ENCODE data around the gene MICOS13. TPM values are rescaled to one million over a fixed set of nuclear protein-coding genes. Genes with fewer than 3 reads are reported as not detected.

Gene MICOS13
- polyA plus RNA-seq, 1 of the 3 experiments (the other 2 are of a cell fraction), result 112 TPM

- no peak overlapping the region for H3K4me3 ChIP-seq (ENCODE audit: low read depth in 2 of 2, low read length in 1 of 2)
- H3K79me2 ChIP-seq (ENCODE audit: insufficient read depth), result peaks cover 100% of the 10 kb centered on the region
- H3K9me2 ChIP-seq, result no peaks in the 10 kb centered on the region
- peaks cover 14% of the 10 kb centered on the region for H3F3A ChIP-seq (replicated peaks; ENCODE audit: insufficient read depth)
- no peak overlapping the region for H2AFZ ChIP-seq (ENCODE audit: low read depth)
- H3K4me2 ChIP-seq, result no peak overlapping the region
- peaks cover 92% of the 10 kb centered on the region for H4K20me1 ChIP-seq (ENCODE audit: insufficient read depth)
- TF ChIP-seq USF1 (IDR thresholded peaks at IDR 0.05; ENCODE audit: borderline replicate concordance, low read depth) (no peak), RCOR1 (IDR thresholded peaks at IDR 0.05; ENCODE audit: low read length) (no peak), ELF1 (IDR thresholded peaks at IDR 0.05) (no peak), SIN3A (IDR thresholded peaks at IDR 0.05; ENCODE audit: borderline replicate concordance, low read depth, low read length) (no peak), CHD2 (IDR thresholded peaks at IDR 0.05; ENCODE audit: low read length, partially characterized antibody) (no peak), NRF1 (IDR thresholded peaks at IDR 0.05; ENCODE audit: low read depth, low read length) (no peak), YY1 (IDR thresholded peaks at IDR 0.05; ENCODE audit: low read depth) (no peak), SMC3 (IDR thresholded peaks at IDR 0.05; ENCODE audit: low read depth, low read length) (no peak), REST (IDR thresholded peaks at IDR 0.05; ENCODE audit: low read depth, low read length) (no peak), TAF1 (IDR thresholded peaks at IDR 0.05; ENCODE audit: borderline replicate concordance, low read depth, low read length) (no peak), RFX5 (IDR thresholded peaks at IDR 0.05; ENCODE audit: low read length) (no peak)
- POLR2A ChIA-PET, result interaction anchor here (0.6 kb wide), 1 partner anchor 20 kb away, joined by 5 read pairs; no protein-coding TSS in a partner anchor
- CTCF ChIA-PET, result no interaction called here
- no peak for DNase-seq
- H3K9me3 ChIP-seq, result no peaks in the 10 kb centered on the region
- H3K36me3 ChIP-seq (replicated peaks in 1 of 2; ENCODE audit: control insufficient read depth in 1 of 2, insufficient read depth in 2 of 2, low read length in 1 of 2), result peaks cover 11 to 16% of the 10 kb centered on the region in 2 experiments
- H3K9ac ChIP-seq, result no peak overlapping the region
- H3K4me1 ChIP-seq (ENCODE audit: control insufficient read depth in 1 of 2, insufficient read depth in 2 of 2, low read depth in 1 of 2, low read length in 1 of 2), result peaks cover 0 to 3% of the 10 kb centered on the region in 2 experiments; a peak in 1 of 4 replicates
- 96% methylated on average over 1 of the region's 1 CpG for whole genome bisulfite sequencing (ENCODE audit: low lambda C conversion rate)
- no peaks in the 10 kb centered on the region for H3K27me3 ChIP-seq (ENCODE audit: insufficient read depth)
- no peak overlapping the region for H3K27ac ChIP-seq (ENCODE audit: low read depth in 2 of 2, low read length in 1 of 2)
These were observed 42.3 kb downstream of the MICOS13 start for GRCh38 chr19:5637971-5638370.

- H3K9me2 ChIP-seq, result no peaks in the 10 kb centered on the region
- no peaks in the 10 kb centered on the region for H3K27me3 ChIP-seq (ENCODE audit: insufficient read depth)
- peaks cover 0 to 20% of the 10 kb centered on the region in 2 experiments for H3K36me3 ChIP-seq (replicated peaks in 1 of 2; ENCODE audit: control insufficient read depth in 1 of 2, insufficient read depth in 2 of 2, low read length in 1 of 2)
- ChIA-PET CTCF (interaction anchor here (1.3 to 1.5 kb wide), 3 partner anchors 10 to 54 kb away, joined by 3 to 5 read pairs (median 4); partner anchors contain the start of gene RPL36), POLR2A (no interaction called here)
- no peak overlapping the region for H3K4me3 ChIP-seq (ENCODE audit: low read depth in 2 of 2, low read length in 1 of 2)
- H2AFZ ChIP-seq (ENCODE audit: low read depth), result no peak overlapping the region
- no peak for DNase-seq
- no peak overlapping the region for H3K9ac ChIP-seq
- no peak for TF ChIP-seq YY1 (IDR thresholded peaks at IDR 0.05; ENCODE audit: low read depth)
- no peak for TF ChIP-seq EZH2phosphoT487 (IDR thresholded peaks at IDR 0.05; ENCODE audit: borderline replicate concordance, low read depth)
- no peak for TF ChIP-seq RFX5 (IDR thresholded peaks at IDR 0.05; ENCODE audit: low read length)
- no peak for TF ChIP-seq POLR2AphosphoS5 (IDR thresholded peaks at IDR 0.05; ENCODE audit: low read depth, low read length)
- TF ChIP-seq NFIC (IDR thresholded peaks at IDR 0.05; ENCODE audit: borderline replicate concordance), result no peak
- no peak for TF ChIP-seq USF2 (IDR thresholded peaks at IDR 0.05; ENCODE audit: borderline replicate concordance, low read depth, low read length)
- no peak for TF ChIP-seq TCF12 (IDR thresholded peaks at IDR 0.05)
- no peak for TF ChIP-seq RAD21 (IDR thresholded peaks at IDR 0.05; ENCODE audit: low read length)
- TF ChIP-seq JUND (IDR thresholded peaks at IDR 0.05), result no peak
- TF ChIP-seq SMC3 (IDR thresholded peaks at IDR 0.05; ENCODE audit: low read depth, low read length), result no peak
- no peak for TF ChIP-seq GABPA (IDR thresholded peaks at IDR 0.05; ENCODE audit: low read depth)
- H3K4me1 ChIP-seq (ENCODE audit: control insufficient read depth in 1 of 2, insufficient read depth in 2 of 2, low read depth in 1 of 2, low read length in 1 of 2), result peaks cover 0 to 3% of the 10 kb centered on the region in 2 experiments; a peak in 1 of 4 replicates
- peaks cover 100% of the 10 kb centered on the region for H3K79me2 ChIP-seq (ENCODE audit: insufficient read depth)
- H3K9me3 ChIP-seq, result no peaks in the 10 kb centered on the region
- WGBS (ENCODE audit: low lambda C conversion rate), result 98% methylated on average over 6 of the region's 6 CpGs
- peaks cover 14% of the 10 kb centered on the region for H3F3A ChIP-seq (replicated peaks; ENCODE audit: insufficient read depth)
- no peak overlapping the region for H3K27ac ChIP-seq (ENCODE audit: low read depth in 2 of 2, low read length in 1 of 2)
- no peak overlapping the region for H3K4me2 ChIP-seq
- peaks cover 90% of the 10 kb centered on the region for H4K20me1 ChIP-seq (ENCODE audit: insufficient read depth)
These were observed 44.9 kb downstream of the MICOS13 start for GRCh38 chr19:5635427-5635826.

Data from SK-N-SH (cell line).